ENCODE measurements around the gene MAGI2. TPM values are rescaled to one million over a fixed set of nuclear protein-coding genes. Genes with fewer than 3 reads are reported as not detected.

The MAGI2 gene
- total and polyA plus RNA-seq, 2 experiments from 2014 or later = 10.4 to 26.4 TPM

GRCh38 chr7:79008786-79009185, 444.7 kb downstream of the MAGI2 start:
- ATAC-seq (no peak), DNase-seq (ENCODE audit: low spot score) (no peak)
- no peaks in the 10 kb centered on the region for H3K4me1 Mint-ChIP-seq
- TF ChIP-seq ZNF331 (CRISPR knock-in tag; IDR thresholded peaks at IDR 0.05; ENCODE audit: low read depth) (no peak), ZNF114 (CRISPR knock-in tag; IDR thresholded peaks at IDR 0.05) (no peak)
- Histone ChIP-seq H3K36me3 (ENCODE audit: insufficient read depth) (no peaks in the 10 kb centered on the region), H3K79me2 (replicated peaks; ENCODE audit: insufficient read depth) (no peaks in the 10 kb centered on the region), H2AFZ (no peak overlapping the region), H3K4me3 (no peak overlapping the region), H3K4me2 (no peak overlapping the region), H4K20me1 (replicated peaks; ENCODE audit: insufficient read depth) (no peaks in the 10 kb centered on the region), H3K27me3 (ENCODE audit: insufficient read depth) (no peaks in the 10 kb centered on the region), H3K27ac (ENCODE audit: low read depth) (no peak overlapping the region), H3K9me2 (ENCODE audit: insufficient read depth) (no peaks in the 10 kb centered on the region), H3F3A (replicated peaks; ENCODE audit: low read depth) (no peaks in the 10 kb centered on the region), H3K4me1 (ENCODE audit: insufficient read depth) (no peaks in the 10 kb centered on the region)
- no peaks in the 10 kb centered on the region for H3K27me3 Mint-ChIP-seq (ENCODE audit: insufficient read depth, low read depth, poor library complexity)
- H3K36me3 Mint-ChIP-seq (ENCODE audit: low read depth) = no peaks in the 10 kb centered on the region
- H3K4me3 Mint-ChIP-seq = no peak overlapping the region
- H3K27ac Mint-ChIP-seq = no peak overlapping the region
- H3K9me3 Mint-ChIP-seq = no peaks in the 10 kb centered on the region

GRCh38 chr7:78996013-78996412, 457.5 kb downstream of the MAGI2 start:
- DNase-seq (ENCODE audit: low spot score) = no peak
- Histone ChIP-seq H3K36me3 (ENCODE audit: insufficient read depth) (no peaks in the 10 kb centered on the region), H4K20me1 (replicated peaks; ENCODE audit: insufficient read depth) (no peaks in the 10 kb centered on the region), H3K79me2 (replicated peaks; ENCODE audit: insufficient read depth) (no peaks in the 10 kb centered on the region), H3K4me2 (no peak overlapping the region), H3K27me3 (ENCODE audit: insufficient read depth) (no peaks in the 10 kb centered on the region), H3K9me2 (ENCODE audit: insufficient read depth) (0 out of 2 replicates have a peak, but pooled peaks cover 5% of the 10 kb centered on the region), H3K27ac (ENCODE audit: low read depth) (no peak overlapping the region), H3F3A (replicated peaks; ENCODE audit: low read depth) (no peaks in the 10 kb centered on the region), H3K4me1 (ENCODE audit: insufficient read depth) (no peaks in the 10 kb centered on the region), H3K4me3 (no peak overlapping the region), H2AFZ (no peak overlapping the region)
- no peak overlapping the region for H3K4me3 Mint-ChIP-seq
- H3K4me1 Mint-ChIP-seq = no peaks in the 10 kb centered on the region
- no peak for ATAC-seq
- H3K27me3 Mint-ChIP-seq (ENCODE audit: insufficient read depth, low read depth, poor library complexity) = no peaks in the 10 kb centered on the region
- H3K27ac Mint-ChIP-seq = no peak overlapping the region
- H3K36me3 Mint-ChIP-seq (ENCODE audit: low read depth) = no peaks in the 10 kb centered on the region
- H3K9me3 Mint-ChIP-seq = no peaks in the 10 kb centered on the region
- TF ChIP-seq ZNF462 (CRISPR knock-in tag; IDR thresholded peaks at IDR 0.05) (no peak), JUNB (IDR thresholded peaks at IDR 0.05; ENCODE audit: unreplicated experiment) (no peak), POLR2AphosphoS5 (IDR thresholded peaks at IDR 0.05; ENCODE audit: low read depth) (no peak), ZNF114 (CRISPR knock-in tag; IDR thresholded peaks at IDR 0.05) (no peak), REST (IDR thresholded peaks at IDR 0.05; ENCODE audit: unreplicated experiment) (no peak), ETS1 (IDR thresholded peaks at IDR 0.05) (no peak), STAT1 (IDR thresholded peaks at IDR 0.05; ENCODE audit: unreplicated experiment) (no peak), CREB1 (CRISPR knock-in tag; IDR thresholded peaks at IDR 0.05; ENCODE audit: low read depth) (no peak), EZH2phosphoT487 (IDR thresholded peaks at IDR 0.05; ENCODE audit: unreplicated experiment) (no peak)
